ENCODE data around the gene KASH5.

Gene KASH5

DNA sequence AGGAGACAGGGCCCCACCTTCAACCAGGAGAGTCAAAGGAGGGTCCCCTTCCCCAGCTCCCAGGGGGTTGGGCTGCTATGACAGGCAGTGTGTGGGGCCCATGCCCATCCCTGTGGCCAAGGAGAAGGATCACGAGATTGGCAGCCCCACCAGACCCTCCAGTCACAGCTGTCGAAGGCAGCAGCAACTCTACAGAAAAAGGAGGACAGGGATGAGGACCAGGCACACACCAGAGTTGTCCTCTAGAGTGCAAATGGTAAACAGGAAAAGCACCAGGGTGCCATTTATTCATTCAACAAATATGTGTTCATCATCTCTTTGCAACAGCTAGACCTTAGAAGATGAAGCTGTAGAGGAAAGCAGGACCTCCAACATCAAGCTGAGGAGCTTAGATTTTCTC lies 31.1 kb downstream of the KASH5 start:
- no peak overlapping the region for H3K27ac Mint-ChIP-seq
- H3K4me1 Mint-ChIP-seq, result peaks cover 29% of the 10 kb centered on the region
- no peak for ATAC-seq

DNA sequence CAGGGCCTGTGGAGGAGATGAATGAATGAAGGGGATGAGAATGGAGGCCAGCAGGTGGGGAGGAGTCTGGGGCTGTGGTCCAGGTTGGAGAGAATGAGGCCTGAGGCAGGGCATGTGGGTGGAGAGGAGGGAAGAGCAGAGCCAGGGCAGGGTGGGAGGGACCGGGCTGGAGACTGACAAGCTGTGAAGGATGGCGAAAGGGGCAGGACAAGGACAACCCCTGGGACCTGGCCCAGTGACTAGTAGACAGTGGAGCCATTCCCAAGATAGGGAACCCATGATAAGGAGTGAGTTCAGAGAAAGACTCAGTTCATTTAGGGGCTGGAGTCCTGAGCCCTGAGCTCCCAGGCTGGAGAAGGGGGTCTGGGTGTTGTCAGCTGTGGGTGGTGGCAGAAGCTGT lies 32.2 kb downstream of the KASH5 start:
- peaks cover 30% of the 10 kb centered on the region for H3K4me1 Mint-ChIP-seq
- H3K4me3 Mint-ChIP-seq, result no peak overlapping the region
- no peaks in the 10 kb centered on the region for H3K9me3 Mint-ChIP-seq
- DNase-seq (no peak), ATAC-seq (no peak)
- H3K27ac Mint-ChIP-seq, result no peak overlapping the region
- H3K36me3 Mint-ChIP-seq (ENCODE audit: low read depth), result no peaks in the 10 kb centered on the region
- H3K27me3 Mint-ChIP-seq, result peaks cover 75% of the 10 kb centered on the region

More for the DNA sequence above, 31.1 kb downstream of the KASH5 start:
- Mint-ChIP-seq H3K9me3 (no peaks in the 10 kb centered on the region), H3K4me3 (no peak overlapping the region), H3K36me3 (ENCODE audit: low read depth) (no peaks in the 10 kb centered on the region), H3K27me3 (peaks cover 64% of the 10 kb centered on the region)
- DNase-seq, result no peak

DNA sequence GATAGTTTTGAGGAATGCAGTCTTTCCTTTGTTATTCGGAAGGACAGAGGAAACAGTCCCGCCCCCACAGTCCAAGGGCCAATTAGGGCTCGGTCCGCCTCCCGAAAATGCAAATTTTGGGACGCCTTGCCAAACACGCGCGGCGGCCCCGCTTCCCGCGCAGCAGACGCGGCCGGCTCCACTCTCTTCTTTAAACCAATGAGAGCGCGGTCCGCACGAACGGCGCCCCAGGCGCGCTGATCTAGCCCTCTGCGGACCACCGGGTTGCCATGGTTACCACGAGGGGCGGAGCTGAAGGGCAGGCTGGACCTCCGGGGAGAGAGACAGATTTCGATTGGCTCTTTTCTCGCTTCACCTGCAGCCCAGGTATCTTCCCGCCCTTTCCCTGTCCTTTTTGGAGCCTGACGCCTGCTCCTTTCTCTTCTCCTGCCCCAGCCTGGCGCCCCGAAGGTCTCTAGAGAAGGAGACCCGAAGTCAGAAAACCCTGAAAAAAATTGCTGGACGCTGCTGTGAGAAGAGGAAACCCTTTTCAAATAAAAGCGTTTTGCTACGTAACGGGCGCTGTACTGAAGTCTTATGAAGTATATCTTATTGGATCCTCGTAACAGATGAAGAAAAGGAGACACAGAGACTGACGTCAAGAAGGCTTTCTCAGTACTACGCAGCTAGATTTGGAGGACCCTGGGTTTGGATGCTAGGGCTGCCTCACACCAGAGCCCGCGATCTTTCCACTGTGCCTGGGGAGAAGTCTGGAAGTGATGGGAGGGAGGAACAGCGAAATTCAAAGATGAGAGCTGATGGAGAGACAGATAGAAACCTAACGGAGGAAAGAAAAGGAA lies 33.2 kb downstream of the KASH5 start:
- Mint-ChIP-seq H3K36me3 (ENCODE audit: low read depth) (no peaks in the 10 kb centered on the region), H3K9me3 (no peaks in the 10 kb centered on the region), H3K27me3 (peaks cover 81% of the 10 kb centered on the region), H3K4me3 (peak overlapping the region; percentile 32), H3K4me1 (peaks cover 30% of the 10 kb centered on the region), H3K27ac (no peak overlapping the region)
- DNase-seq (peak; percentile 46), ATAC-seq (peak; percentile 14)

DNA sequence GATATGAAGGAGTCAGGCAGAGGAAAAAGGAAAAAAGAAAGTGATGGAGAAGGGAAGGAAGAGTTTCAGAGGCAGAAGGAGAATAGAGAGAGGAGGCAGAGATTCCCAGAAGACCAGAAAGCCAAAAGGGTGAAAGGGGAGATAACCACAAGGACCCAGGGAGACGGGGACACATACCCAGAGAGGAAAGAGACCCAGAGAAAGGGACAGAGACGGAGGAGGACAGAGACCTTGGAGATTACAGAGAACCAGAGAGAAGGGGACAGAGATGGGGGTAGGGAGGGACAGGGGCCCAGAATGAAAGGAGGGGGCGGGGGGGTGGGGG lies 33.8 kb downstream of the KASH5 start:
- peaks cover 82% of the 10 kb centered on the region for H3K27me3 Mint-ChIP-seq
- H3K4me3 Mint-ChIP-seq, result no peak overlapping the region
- peaks cover 36% of the 10 kb centered on the region for H3K4me1 Mint-ChIP-seq
- no peaks in the 10 kb centered on the region for H3K9me3 Mint-ChIP-seq
- DNase-seq, result no peak
- ATAC-seq, result no peak
- H3K27ac Mint-ChIP-seq, result no peak overlapping the region
- no peaks in the 10 kb centered on the region for H3K36me3 Mint-ChIP-seq (ENCODE audit: low read depth)

DNA sequence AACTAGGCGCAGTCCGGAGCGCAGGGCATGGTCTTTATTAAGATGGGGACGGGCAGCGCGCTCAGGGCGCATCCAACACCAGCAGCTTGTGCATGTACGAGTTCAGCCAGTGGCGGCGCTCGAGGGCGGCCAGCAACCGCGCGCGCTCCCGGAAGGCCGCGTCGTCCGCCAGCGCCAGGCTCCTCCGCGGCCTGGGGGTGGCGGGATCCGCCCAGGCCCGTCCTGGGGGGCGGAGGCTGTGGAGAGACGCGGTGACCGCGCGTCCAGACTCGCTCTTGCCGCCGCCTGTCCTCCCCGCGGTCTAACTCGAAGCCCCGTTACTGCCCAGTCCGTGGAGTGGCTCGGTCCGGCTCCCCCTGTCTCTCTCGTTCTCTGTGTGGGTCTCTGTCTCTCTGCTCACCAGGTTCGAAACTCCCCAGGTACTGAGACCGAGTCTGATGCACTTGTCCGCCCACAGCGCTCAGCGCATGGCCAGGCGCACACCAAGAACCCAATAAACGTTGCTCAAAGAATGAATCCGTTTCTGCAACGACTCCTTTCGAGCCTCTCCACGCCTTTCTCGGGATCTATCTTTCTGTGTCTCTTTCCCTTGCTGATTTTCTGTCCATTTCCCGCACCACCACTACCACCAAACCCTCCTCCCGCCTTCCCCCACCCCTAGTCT lies 34.5 kb downstream of the KASH5 start:
- Mint-ChIP-seq H3K27ac (no peak overlapping the region), H3K4me3 (peak overlapping the region; percentile 62), H3K27me3 (peaks cover 85% of the 10 kb centered on the region), H3K4me1 (peaks cover 40% of the 10 kb centered on the region), H3K9me3 (no peaks in the 10 kb centered on the region), H3K36me3 (ENCODE audit: low read depth) (no peaks in the 10 kb centered on the region)
- DNase-seq (peak; percentile 62), ATAC-seq (no peak)

DNA sequence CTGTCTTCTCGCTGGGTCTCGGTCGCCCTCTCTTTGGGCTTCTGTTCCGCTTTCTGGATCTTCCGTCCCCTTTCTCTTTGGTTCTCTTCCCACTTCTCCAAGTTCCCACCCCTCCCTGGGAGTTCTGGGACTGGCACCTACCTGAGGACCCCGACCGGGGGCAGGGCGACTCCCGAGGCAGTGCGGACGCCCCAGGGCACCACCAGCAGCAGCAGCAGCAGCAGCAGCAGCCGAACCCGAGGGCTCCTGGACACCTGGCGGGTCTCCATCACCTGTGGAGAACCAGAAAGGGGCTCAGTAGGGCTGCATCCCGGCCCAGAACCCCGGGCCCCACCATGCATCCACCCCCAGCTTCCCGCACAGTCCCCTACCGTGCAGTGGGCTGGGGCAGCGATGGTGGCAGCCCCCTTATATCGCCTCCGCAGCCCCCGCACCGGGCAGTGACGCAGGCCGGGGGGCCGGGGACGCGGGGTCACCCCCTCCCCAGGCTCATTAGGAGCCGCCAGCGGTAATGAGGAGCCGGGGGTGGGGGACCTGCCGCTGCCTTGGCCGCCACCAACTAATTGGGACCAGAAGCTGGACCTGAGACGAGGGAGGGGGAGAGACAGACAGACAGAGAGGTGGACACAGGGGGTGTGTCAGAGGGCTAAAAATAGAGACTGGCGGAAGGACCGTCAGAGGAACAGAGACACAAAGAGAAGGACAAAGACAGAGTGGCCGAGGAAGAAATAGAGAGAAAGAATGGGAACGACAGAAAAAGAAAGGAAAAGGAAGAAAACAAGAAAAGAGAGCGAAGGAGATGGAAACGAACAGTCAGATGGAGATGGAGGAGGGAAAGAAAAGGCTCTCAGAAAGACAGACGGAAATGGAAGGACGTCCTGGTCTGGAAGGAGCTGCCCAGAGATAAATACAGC lies 35.3 kb downstream of the KASH5 start, which contains the start of gene PTH2:
Gene PTH2 (minus strand): TSS at position 371 of the 914 bp plus-strand sequence. CDS start 102 bp downstream, at position 269.
- Mint-ChIP-seq H3K27ac (no peak within 1 kb of the TSS), H3K4me1 (peaks cover 46% of the 10 kb centered on the region), H3K27me3 (peaks cover 90% of the 10 kb centered on the region), H3K9me3 (no peaks in the 10 kb centered on the region), H3K4me3 (peak within 1 kb of the TSS; percentile 62), H3K36me3 (ENCODE audit: low read depth) (no peaks in the 10 kb centered on the region)
- DNase-seq (no peak), ATAC-seq (no peak)

DNA sequence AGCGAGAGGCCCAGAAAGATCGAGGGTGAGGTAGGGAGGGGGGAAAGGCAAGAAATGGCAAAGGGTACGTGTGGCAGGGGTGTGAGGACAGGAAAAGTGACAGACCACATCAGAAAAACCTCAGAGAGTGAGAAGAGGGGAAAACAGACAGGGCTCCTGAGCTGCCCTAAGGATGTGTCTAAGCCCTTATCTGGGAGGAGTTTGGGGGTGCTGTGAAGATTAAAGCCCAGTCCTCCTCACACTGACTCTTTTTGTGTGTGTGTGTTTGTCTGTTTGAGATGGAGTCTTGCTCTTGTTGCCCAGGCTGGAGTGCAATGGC lies 35.9 kb downstream of the KASH5 start:
- H3K4me1 Mint-ChIP-seq, result peaks cover 50% of the 10 kb centered on the region
- no peaks in the 10 kb centered on the region for H3K36me3 Mint-ChIP-seq (ENCODE audit: low read depth)
- peaks cover 92% of the 10 kb centered on the region for H3K27me3 Mint-ChIP-seq
- H3K4me3 Mint-ChIP-seq, result peak overlapping the region; percentile 35
- DNase-seq (no peak), ATAC-seq (peak; percentile 72)
- H3K9me3 Mint-ChIP-seq, result no peaks in the 10 kb centered on the region
- H3K27ac Mint-ChIP-seq, result no peak overlapping the region

DNA sequence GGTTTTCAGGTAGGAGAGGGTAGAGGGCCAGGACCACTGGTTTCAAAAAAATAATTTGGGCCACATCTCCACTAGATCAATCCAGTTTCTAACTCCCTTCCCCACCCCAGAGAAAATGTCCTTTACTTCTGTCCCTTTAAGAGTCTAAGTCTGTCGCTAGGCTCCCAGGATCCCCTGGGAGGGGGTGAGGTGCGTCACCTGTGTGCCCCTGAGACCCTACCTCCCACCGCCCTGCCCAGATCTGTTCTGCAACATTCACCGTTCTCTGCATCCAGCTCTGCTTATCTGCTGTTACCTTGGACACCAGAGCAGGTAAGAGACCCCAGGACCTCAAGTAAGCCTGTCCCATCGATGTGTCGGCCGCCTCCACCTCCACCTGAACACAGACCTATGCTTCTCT lies 37.1 kb downstream of the KASH5 start, which contains the start of gene GFY:
Gene GFY (plus strand): TSS at position 211 of the 400 bp plus-strand sequence. CDS start 1,043 bp downstream, outside the sequence.
- no peak within 1 kb of the TSS for H3K4me3 Mint-ChIP-seq
- H3K36me3 Mint-ChIP-seq (ENCODE audit: low read depth), result no peaks in the 10 kb centered on the region
- no peak within 1 kb of the TSS for H3K27ac Mint-ChIP-seq
- no peaks in the 10 kb centered on the region for H3K9me3 Mint-ChIP-seq
- ATAC-seq (no peak), DNase-seq (no peak)
- H3K27me3 Mint-ChIP-seq, result peaks cover 90% of the 10 kb centered on the region
- peaks cover 53% of the 10 kb centered on the region for H3K4me1 Mint-ChIP-seq

DNA sequence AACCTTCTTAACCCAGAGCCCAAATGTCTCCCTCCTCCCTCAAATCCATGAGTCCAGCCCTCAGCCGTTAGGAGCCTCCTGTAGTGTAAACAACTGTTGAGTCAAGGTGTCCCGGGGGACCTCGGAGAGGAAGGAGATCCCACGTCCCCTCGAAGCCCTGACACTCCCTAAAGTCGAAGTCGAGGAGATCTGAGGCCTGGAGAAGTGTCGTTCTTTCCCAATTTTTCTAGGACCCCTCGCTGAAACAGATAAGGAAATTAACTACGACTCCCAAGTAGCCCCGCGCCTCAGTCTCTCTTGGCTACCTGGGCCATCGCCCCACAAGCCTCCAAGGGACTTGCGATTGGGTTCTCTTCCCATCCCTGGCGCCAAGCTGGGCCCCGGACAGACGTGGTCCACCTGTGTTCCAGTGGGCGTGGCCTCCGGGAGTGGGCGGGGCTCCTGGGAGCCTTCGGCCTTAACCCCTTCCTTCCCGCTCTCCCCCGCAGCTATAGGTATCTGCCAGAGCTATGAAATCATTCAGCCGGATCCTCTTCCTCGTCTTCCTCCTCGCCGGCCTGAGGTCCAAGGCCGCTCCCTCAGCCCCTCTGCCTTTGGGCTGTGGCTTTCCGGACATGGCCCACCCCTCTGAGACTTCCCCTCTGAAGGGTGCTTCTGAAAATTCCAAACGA lies 38.0 kb downstream of the KASH5 start:
- Mint-ChIP-seq H3K4me1 (peaks cover 54% of the 10 kb centered on the region), H3K27ac (no peak overlapping the region)

DNA sequence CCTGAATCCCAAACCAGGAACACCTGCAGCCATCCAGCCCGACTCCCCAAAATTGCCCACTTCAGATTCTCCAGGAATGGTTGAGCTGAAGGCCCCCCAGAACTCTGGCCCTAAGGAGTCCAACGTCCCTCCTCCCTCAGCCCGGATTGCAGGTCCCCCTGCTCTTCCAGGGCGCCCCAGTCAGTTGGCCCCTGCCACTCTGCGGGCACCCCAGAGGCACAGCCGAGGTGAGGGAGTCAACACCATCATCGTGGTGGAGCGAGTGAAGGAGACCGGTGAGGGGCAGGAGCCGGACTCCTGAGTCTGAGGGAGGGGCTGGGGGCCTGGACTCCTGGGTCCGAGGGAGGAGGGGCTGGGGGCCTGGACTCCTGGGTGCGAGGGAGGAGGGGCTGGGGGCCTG lies 39.3 kb downstream of the KASH5 start:
- Mint-ChIP-seq H3K36me3 (ENCODE audit: low read depth) (no peaks in the 10 kb centered on the region), H3K4me3 (no peak overlapping the region), H3K4me1 (peaks cover 50% of the 10 kb centered on the region), H3K9me3 (no peaks in the 10 kb centered on the region), H3K27ac (no peak overlapping the region), H3K27me3 (peaks cover 91% of the 10 kb centered on the region)
- ATAC-seq, result no peak
- no peak for DNase-seq

More for the DNA sequence above, 38.0 kb downstream of the KASH5 start:
- no peak overlapping the region for H3K4me3 Mint-ChIP-seq
- DNase-seq, result peak; percentile 54
- H3K27me3 Mint-ChIP-seq, result peaks cover 90% of the 10 kb centered on the region
- ATAC-seq, result no peak
- no peaks in the 10 kb centered on the region for H3K9me3 Mint-ChIP-seq
- no peaks in the 10 kb centered on the region for H3K36me3 Mint-ChIP-seq (ENCODE audit: low read depth)

DNA sequence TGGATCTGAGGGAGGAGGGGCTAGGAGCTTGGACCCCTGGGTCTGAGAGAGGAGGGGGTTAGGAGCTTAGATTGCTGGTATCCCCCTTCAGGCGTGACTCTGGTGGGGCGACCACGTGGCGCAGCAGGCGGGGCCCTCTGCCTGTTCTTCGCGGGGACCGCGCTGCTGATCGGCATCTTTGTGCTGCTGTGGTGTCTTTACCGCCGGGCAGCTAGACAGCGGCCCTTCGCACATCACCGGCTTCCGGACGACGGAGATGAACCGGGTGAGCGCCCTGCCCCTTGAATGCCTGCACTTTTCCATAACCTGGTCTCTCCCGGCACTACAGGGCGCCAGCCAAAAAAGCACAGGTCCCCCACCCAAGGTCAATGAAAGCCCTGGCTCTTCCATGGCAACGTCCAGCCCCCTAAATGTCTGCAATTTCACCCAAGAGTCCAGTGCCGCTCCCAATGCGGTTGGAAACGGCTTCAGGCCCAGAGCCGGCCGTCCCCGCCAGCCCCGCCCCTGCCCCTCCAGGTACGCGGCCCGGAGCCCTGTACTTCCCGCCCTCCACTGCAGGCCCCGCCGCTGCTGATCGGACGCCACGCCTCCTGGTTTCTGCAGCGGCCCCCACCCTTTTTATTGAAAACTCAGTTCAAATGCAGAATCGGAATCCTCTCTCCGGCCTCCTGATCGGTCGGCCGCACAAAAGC lies 40.0 kb downstream of the KASH5 start:
- Mint-ChIP-seq H3K36me3 (ENCODE audit: low read depth) (no peaks in the 10 kb centered on the region), H3K9me3 (no peaks in the 10 kb centered on the region), H3K27me3 (peaks cover 92% of the 10 kb centered on the region), H3K27ac (no peak overlapping the region), H3K4me3 (no peak overlapping the region), H3K4me1 (peaks cover 47% of the 10 kb centered on the region)
- DNase-seq (no peak), ATAC-seq (peak; percentile 23)

DNA sequence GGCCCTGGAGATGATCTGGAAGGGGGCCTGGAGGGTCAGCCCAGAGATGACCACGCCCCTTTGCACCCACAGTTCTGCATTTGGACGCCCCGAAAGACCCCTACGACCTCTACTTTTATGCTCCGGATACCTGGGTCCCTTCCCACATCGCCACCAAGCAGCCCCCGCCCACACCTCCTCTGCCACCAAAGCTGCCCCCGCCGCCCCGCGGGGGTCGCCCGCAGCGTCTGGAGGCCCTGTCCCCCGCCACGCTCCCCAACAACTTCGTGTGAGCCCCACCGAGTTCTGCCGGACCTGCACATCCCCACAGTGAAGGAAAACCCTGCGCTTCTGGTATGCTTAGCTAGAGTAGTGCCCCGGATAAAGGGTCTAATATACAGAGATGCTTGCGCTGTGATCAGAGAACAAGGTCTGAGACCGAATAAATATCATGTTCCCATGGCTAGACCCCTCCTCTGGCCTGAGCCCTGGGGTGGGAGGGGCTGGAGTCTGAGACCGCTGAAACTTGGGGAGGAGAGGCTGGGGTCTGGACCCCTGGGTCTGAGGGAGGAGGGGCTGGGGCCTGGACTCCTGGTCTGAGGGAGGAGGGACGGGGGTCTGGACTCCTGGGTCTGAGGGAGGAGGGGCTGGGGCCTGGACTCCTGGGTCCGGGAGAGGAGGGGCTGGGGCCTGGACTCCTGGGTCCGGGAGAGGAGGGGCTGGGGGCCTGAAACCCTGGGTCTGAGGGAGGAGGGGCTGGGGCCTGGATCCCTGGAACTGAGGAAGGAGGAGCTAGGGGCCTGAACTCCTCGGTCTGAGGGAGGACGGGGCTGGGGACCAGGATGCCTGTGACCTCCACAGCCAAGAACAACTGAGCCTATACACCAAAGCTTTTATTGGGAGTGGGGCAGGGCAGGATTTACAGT lies 40.8 kb downstream of the KASH5 start:
- Mint-ChIP-seq H3K27ac (no peak overlapping the region), H3K4me1 (peaks cover 45% of the 10 kb centered on the region), H3K36me3 (ENCODE audit: low read depth) (no peaks in the 10 kb centered on the region), H3K4me3 (no peak overlapping the region), H3K27me3 (peaks cover 94% of the 10 kb centered on the region), H3K9me3 (no peaks in the 10 kb centered on the region)
- DNase-seq, result no peak
- no peak for ATAC-seq

DNA sequence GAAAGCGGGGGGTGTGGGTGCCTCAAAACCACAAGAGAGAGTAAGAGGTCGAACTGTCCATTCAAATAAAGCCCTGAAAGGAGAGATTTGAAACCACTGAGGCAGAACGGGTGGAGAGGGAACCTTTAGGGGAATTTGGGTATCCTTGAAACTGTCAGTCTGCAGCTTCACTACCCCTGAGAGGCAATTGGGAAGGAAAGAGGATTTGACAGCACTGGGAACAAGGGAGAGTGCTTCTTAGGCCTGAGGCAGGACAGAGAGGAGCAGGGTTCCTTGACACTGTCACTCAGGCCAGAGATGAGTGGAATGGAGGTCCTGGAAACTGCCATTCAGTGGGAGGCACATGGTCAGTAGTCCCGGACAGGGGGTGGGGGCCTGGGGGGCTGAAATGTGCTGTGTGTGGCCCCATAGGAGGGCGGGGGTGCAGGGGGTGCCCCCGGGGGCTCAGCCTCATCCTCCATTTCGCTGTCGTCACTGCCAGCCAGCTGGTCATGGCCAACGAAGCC lies 42.2 kb downstream of the KASH5 start:
- DNase-seq (no peak), ATAC-seq (no peak)
- Mint-ChIP-seq H3K4me1 (peaks cover 40% of the 10 kb centered on the region), H3K27ac (no peak overlapping the region), H3K27me3 (peaks cover 93% of the 10 kb centered on the region), H3K9me3 (no peaks in the 10 kb centered on the region), H3K4me3 (no peak overlapping the region), H3K36me3 (ENCODE audit: low read depth) (no peaks in the 10 kb centered on the region)

All from activated naive CD8-positive, alpha-beta T cell treated with anti-CD3 and anti-CD28 coated beads, Interleukin-2, amount 50 U/mL, for 24 hours (primary cell).